GM19099 (cell line): Measurements from ENCODE around the gene CEP112.

Source experiments
- POLR2A ChIP-seq: IDR thresholded peaks from 3 replicates; pipeline ENCODE4 v1.6.1; 2011; ENCODE audit warnings: low read depth; ENCODE audit not compliant: insufficient read length; ENCODE audit errors: extremely low read depth

The CEP112 gene

DNA sequence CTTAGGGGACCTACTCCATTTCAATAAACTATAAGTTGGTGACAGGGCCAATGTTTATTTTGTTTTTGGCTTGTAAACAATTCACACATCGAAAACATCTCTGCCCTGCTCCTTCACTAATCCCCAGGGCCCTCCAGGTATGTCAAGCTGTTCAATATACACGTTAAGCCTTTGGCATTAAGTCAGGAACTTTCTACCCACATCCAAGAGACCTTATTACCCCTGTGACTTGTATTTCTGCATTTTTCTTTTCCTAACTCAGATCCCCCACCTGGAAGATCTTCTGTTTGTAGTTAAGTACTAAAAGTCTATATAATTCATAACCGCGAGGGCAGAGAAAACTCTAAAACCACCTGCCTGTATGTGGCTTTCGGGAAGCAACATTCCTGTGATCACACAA, 523.7 kb downstream of the CEP112 start:
- TF ChIP-seq POLR2A, result no peak

- no peak for TF ChIP-seq POLR2A
Observed at GRCh38 chr17:65667656-65668055, 524.3 kb downstream of the CEP112 start.

GRCh38 chr17:65666876-65667321, 525.0 kb downstream of the CEP112 start:
- no peak for TF ChIP-seq POLR2A

DNA sequence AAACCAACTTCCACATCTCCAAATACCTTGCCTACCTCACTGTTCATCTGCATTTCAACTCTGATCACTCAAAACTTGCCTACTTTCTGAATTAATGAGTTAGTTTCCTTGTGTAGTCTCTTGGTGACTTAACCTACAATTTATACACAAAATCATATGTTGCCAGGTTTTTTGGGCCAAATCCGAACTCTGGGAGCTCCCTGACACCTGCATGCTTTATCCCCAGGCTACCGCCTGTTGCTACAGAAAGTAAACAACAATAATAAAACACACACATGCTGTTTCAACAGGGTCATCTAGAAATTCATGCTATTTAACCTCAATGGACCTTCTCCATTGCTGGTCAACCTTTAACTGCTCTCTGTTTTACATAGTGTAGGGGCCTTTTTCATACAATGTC, 526.0 kb downstream of the CEP112 start:
- no peak for TF ChIP-seq POLR2A

GRCh38 chr17:65664696-65665095, 527.2 kb downstream of the CEP112 start:
- no peak for TF ChIP-seq POLR2A

DNA sequence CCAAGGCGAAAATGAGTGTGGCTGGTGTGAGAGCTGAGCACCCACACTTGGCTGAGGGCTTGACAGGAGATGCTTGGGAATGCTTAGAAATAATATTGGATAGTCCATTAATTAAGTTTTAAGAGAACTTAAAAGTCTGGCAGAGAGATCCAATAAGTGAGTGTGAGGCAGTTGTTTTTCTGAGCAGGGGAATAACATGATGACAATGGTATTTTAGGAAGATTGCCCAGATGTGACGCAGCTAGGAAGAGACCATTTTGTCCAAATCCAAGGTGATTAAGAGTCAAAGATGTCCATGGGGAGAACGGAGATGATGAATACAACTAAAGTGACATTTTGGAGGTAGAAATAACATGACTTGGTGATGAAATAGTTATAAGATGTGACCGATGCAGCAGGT, 527.7 kb downstream of the CEP112 start:
- TF ChIP-seq POLR2A, result no peak

- TF ChIP-seq POLR2A, result no peak
Observed at GRCh38 chr17:65662196-65662595, 529.7 kb downstream of the CEP112 start.

DNA sequence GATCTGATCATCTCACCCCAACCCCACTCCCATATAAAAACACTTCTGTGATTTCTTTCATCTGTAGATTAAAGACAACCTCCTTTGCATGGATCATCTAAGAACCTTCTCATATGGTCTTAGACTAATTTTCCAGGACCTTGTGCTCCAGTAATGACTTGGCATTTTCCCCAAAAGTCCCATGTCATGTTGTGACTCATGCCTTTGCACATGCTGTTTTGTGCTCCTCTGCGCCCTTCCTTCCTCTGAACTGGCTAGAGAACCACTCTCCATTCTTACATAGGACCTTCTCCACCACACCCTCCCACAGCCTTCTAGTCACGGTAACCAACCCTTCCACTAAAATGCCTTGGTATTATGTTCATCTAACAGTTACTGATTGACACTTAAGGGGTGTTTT, 531.0 kb downstream of the CEP112 start:
- TF ChIP-seq POLR2A, result no peak

- TF ChIP-seq POLR2A, result no peak
Observed at GRCh38 chr17:65660078-65660477, 531.9 kb downstream of the CEP112 start.

GRCh38 chr17:65659512-65659911, 532.4 kb downstream of the CEP112 start:
- no peak for TF ChIP-seq POLR2A

DNA sequence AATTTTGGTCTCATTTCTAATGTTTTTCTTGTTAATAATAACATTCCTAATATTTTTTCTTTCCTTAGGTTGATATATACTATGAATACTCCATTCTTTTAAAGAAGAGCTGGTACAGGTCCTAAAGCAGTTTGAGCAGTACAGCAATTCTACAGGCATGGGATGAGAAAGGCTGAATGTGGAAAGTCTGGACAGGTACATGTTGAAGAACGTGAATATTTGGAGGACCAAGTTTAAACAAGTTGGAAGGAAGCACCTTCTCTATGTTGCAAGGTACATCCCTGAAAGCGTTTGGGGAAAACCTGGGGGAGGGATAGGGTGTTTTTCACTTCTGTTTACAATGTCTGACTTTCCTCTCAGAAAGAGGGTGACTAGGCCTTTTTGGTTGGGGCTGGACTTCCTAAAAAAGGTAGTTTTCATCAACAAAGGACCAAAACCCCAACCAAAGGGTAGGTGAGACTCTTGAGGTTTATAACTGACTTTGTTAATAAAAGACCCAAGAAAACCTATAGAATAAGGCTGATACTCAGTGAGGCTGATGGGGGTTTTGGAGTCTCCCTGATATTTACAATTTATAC, 534.6 kb downstream of the CEP112 start:
- no peak for TF ChIP-seq POLR2A

DNA sequence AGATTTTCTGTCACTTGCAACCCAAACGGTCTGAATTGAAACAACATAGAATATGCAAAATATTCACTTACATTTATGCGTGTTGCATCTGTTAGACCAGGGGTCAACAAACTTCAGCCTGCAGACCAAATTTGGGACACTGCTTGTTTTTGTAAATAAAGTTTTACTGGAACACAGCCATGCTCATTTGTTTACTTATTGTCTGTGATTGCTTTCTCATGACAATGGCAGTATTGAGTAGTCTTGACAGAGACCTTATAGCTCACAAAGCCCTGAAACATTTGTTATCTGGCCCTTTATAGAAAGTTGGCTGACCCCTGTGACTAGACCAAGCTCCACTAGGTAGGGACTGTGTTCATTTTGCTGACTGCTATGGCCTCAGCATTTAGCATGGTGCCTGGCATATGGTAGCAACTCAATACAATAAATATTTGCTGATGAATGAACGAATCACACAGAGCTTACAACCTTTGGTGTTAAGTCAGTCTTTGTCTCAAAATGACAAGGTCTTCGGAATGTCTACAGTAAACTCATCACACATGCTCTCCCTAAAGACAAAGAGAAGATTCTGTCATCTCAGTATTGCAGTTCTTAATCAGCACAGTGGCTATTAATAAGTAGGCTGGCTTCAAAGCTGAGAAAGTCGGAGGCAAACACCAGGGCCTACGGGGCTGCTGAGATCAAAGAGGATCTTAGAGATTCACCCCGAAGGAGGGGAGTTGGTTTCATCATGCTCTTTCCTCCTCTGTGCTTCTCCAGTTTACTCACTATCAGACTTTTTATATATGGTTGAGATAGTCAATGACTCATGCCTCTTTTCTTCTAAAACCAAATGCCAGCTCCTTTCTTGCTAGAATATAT, 535.3 kb downstream of the CEP112 start:
- no peak for TF ChIP-seq POLR2A

DNA sequence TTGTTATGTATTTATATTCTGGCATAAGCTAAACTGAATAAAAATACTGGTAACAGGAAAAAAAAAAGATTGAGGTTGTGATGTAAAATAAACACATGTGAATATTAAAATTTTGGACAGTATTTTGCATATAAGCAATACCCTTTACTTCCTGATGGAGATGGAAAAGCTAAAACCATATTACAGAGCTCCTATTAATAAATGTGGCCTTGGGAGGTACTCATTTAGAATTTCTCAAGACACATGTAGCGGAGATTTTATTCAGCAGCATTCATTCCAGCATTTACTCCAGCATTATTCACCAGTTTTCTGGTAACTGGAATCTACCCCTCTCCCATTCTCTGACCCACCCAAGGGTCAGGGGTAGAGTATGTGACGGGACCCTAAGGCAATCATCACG, 536.2 kb downstream of the CEP112 start:
- TF ChIP-seq POLR2A, result no peak

DNA sequence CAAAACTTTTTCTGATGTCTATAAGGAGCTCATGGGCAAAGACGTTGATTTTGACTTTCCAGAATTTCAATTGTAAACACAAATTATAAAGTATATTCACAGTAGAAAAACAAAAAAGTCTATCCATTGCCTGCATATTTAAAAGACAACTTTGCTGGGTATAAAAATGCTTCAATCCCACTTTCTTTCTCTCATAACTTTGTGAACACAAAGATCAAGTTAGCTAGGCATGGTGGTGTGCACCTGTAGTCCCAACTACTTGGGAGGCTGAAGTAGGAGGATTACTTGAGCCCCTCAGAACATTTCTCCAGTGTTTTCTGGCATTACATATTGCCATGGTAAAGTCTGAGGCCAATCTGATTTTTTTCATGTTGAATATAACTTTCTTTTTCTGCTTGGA, 547.4 kb downstream of the CEP112 start:
- TF ChIP-seq POLR2A, result no peak

DNA sequence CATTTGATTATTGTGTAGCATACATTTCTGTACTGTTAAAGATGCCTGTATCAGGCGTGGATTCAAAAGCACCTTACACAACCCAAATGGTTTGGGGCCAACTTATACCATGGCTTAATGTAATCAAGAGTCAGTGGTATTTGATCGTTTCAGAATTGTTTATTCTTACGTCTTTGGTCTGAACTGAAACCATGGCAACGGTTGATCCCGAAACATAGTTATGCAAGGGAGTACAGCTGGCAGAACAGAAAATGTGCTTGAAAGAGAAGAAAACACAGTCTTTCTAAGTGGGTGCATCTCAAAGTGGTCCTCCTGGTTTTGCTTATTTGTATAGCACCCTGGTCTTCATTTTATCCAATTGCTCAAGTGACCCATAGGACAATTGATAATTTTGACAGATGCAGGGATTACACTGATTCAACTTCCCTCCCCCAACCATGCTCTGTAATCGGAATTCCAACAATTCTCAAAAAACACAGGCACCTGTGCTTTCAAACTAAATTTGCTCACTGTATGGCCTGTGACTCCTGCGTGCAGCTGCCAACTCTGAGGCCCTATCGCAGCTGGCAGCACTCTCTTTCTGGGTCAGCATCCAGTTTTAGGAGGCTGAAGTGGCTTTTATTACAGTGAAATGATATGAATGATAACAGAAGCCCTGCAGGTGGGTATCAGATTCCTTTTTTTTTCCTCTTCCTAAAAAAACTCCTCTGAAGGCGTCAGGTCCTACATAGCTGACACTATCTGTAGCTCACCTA, 553.5 kb downstream of the CEP112 start:
- TF ChIP-seq POLR2A, result no peak

- no peak for TF ChIP-seq POLR2A
Observed at GRCh38 chr17:65637786-65638185, 554.1 kb downstream of the CEP112 start.
